ENCODE data around the gene CALU. TPM values are rescaled to one million over a fixed set of nuclear protein-coding genes. Genes with fewer than 3 reads are reported as not detected.

Gene CALU
- total RNA-seq, 1 donor from 2014 or later, result 210 TPM

DNA sequence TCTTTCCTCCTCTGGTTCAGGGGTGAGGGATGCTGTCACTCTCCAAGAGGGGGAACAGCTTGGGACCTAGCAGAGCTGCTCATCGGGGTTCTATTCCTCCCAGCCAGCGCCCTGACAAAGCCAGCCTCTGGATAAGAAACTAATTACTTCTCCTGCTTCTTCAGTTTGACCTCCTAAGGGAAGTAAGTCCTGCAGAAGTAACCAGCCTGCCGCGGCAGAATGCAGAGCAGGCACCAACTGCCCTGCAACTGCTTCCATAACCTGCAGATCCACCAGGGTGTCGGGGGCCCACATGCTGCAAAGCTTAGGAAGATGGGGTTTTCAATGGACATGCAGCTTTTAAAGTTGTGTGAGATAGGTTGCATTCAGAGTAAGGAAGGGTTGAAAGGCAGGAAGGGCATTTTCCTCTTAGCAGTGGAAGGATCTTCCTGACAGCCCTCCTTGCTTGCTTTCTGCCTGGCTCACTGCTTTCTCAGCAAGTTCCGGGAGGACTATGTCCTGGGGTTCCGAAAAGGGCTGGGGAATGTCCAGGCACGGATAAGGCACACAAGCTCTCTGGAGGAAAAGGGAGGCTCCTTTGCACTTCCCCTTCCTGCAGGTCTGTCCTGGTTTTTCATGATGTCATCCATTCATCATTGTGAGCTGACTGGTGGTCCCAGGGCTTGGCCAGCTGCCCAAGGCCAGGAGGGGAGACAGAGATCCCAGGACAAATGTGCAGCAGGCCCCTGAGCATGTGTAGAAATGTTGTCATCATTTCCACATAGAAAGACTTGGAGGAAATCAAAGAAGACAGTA is 24.3 kb upstream of the CALU start:
- TF ChIP-seq, protein P1, sequence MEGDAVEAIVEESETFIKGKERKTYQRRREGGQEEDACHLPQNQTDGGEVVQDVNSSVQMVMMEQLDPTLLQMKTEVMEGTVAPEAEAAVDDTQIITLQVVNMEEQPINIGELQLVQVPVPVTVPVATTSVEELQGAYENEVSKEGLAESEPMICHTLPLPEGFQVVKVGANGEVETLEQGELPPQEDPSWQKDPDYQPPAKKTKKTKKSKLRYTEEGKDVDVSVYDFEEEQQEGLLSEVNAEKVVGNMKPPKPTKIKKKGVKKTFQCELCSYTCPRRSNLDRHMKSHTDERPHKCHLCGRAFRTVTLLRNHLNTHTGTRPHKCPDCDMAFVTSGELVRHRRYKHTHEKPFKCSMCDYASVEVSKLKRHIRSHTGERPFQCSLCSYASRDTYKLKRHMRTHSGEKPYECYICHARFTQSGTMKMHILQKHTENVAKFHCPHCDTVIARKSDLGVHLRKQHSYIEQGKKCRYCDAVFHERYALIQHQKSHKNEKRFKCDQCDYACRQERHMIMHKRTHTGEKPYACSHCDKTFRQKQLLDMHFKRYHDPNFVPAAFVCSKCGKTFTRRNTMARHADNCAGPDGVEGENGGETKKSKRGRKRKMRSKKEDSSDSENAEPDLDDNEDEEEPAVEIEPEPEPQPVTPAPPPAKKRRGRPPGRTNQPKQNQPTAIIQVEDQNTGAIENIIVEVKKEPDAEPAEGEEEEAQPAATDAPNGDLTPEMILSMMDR (IDR thresholded peaks at IDR 0.05; ENCODE audit: insufficient read depth, low read length, poor library complexity, severe bottlenecking), result no peak
- Histone ChIP-seq H3K27me3 (ENCODE audit: control insufficient read depth, insufficient read depth, low read length) (no peaks in the 10 kb centered on the region), H3K36me3 (ENCODE audit: control insufficient read depth, insufficient read depth, low read length) (no peaks in the 10 kb centered on the region), H3K4me3 (ENCODE audit: low read depth, low read length) (no peak overlapping the region)
- no peak for DNase-seq (ENCODE audit: low read depth)

DNA sequence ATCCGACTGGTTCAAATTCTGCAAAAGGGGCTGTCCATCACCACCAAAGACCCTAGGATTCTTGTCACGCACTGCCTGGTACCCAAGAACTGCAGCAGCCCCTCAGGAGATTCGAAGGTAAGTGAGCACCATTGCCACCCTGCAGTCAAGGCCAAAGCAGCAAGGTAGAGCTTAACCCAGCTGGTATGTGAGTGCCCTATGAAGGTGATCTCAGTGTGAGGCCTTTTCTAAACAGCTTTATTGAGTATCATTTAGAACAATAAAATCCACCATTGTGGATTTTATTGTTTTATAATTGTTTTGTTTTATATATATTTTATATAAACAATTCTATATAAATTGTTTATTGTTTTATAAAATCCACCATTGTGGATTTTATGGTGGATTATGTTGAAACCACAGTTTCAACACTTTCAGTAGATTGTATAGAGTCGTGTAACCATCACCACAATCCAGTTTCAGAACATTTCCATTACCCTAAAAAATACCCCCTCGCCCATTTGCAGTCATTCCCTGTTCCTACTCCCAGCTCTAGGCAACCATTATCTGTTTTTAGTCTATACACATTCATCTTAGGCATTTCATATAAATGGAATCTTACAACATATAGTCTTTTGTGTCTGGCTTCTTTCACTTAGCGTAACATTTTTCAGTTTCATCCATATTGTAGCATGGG is 20.1 kb upstream of the CALU start:
- Histone ChIP-seq H3K4me3 (ENCODE audit: low read depth, low read length) (no peak overlapping the region), H3K27me3 (ENCODE audit: control insufficient read depth, insufficient read depth, low read length) (no peaks in the 10 kb centered on the region), H3K36me3 (ENCODE audit: control insufficient read depth, insufficient read depth, low read length) (no peaks in the 10 kb centered on the region)
- DNase-seq (ENCODE audit: low read depth), result no peak
- TF ChIP-seq, protein P1 (IDR thresholded peaks at IDR 0.05; ENCODE audit: insufficient read depth, low read length, poor library complexity, severe bottlenecking), result no peak

DNA sequence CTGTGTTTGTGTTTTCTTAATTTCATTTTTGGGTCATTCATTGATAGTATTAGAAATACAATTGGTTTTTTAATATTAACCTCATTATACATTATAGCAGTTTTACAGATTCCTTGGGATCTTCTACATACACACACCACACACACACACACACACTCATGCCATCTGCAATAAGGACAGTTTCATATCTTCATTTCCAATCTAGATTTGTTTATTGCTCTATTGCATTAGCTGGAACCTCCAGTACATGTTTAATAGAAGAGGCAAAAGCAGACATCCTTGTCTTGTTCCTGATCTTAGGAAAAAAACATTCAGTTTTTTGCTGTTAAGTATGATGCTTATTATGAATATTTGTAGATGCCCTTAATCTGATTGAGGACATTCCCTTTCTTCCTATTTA is 17.8 kb upstream of the CALU start:
- TF ChIP-seq, protein P1 (IDR thresholded peaks at IDR 0.05; ENCODE audit: insufficient read depth, low read length, poor library complexity, severe bottlenecking), result no peak
- DNase-seq (ENCODE audit: low read depth), result no peak
- no peaks in the 10 kb centered on the region for H3K36me3 ChIP-seq (ENCODE audit: control insufficient read depth, insufficient read depth, low read length)
- H3K4me3 ChIP-seq (ENCODE audit: low read depth, low read length), result no peak overlapping the region
- H3K27me3 ChIP-seq (ENCODE audit: control insufficient read depth, insufficient read depth, low read length), result no peaks in the 10 kb centered on the region

DNA sequence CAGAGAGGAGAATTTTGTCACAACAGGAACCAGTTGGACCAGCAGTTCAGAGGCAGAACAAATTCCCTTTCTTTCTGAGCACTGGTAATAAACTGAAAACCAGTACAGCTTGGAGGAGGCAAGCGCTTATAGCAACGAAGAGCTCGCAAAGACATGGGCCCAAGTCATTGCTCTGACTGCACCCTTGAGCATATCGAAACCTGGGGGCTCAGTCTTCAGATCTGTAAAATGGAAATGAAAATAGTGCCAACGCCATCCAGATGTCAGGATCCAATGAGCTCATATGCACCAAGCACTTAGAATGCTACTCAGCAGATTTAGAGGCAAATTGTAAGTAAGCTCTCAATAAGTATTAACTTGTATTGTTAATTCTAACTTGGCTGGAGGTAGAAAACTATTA is 14.4 kb upstream of the CALU start:
- TF ChIP-seq, protein P1 (IDR thresholded peaks at IDR 0.05; ENCODE audit: insufficient read depth, low read length, poor library complexity, severe bottlenecking), result no peak
- no peaks in the 10 kb centered on the region for H3K36me3 ChIP-seq (ENCODE audit: control insufficient read depth, insufficient read depth, low read length)

DNA sequence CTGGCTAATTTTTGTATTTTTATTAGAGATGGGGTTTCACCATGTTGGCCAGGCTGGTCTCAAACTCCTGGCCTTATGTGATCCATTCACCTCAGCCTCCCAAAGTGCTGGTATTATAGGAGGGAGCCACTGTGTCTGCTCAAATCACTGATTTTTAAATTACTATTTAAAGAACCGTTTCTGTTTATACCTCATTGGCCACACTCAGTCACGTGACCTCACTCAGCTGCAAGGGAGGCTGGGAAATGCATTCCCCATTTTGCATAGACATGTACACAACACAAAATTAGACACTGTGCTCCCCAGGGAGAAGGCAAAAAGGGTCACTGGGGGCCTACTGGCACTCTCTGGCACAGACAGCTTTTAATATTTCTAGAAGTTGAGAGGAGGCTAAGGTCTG is 13.6 kb upstream of the CALU start:
- no peak for DNase-seq (ENCODE audit: low read depth)
- H3K36me3 ChIP-seq (ENCODE audit: control insufficient read depth, insufficient read depth, low read length), result no peaks in the 10 kb centered on the region
- no peaks in the 10 kb centered on the region for H3K27me3 ChIP-seq (ENCODE audit: control insufficient read depth, insufficient read depth, low read length)
- H3K4me3 ChIP-seq (ENCODE audit: low read depth, low read length), result no peak overlapping the region
- TF ChIP-seq, protein P1 (IDR thresholded peaks at IDR 0.05; ENCODE audit: insufficient read depth, low read length, poor library complexity, severe bottlenecking), result no peak

More for the DNA sequence above, 14.4 kb upstream of the CALU start:
- Histone ChIP-seq H3K27me3 (ENCODE audit: control insufficient read depth, insufficient read depth, low read length) (no peaks in the 10 kb centered on the region), H3K4me3 (ENCODE audit: low read depth, low read length) (no peak overlapping the region)
- DNase-seq (ENCODE audit: low read depth), result no peak

Measured in kidney epithelial cell (primary cell).